ENCODE results near the gene SMARCA4.

SMARCA4 gene

GRCh38 chr19:11017275-11018035 is 56.6 kb downstream of the SMARCA4 start:
- no peak for DNase-seq

- no peak for DNase-seq
Measured at GRCh38 chr19:11018179-11018578, 57.3 kb downstream of the SMARCA4 start.

GRCh38 chr19:11018763-11019162 is 57.9 kb downstream of the SMARCA4 start:
- no peak for DNase-seq

GRCh38 chr19:11019262-11019661 is 58.4 kb downstream of the SMARCA4 start:
- no peak for DNase-seq

- DNase-seq: no peak
Measured at GRCh38 chr19:11019824-11020223, 59.0 kb downstream of the SMARCA4 start.

GRCh38 chr19:11020423-11020822 is 59.6 kb downstream of the SMARCA4 start:
- DNase-seq: no peak

DNA sequence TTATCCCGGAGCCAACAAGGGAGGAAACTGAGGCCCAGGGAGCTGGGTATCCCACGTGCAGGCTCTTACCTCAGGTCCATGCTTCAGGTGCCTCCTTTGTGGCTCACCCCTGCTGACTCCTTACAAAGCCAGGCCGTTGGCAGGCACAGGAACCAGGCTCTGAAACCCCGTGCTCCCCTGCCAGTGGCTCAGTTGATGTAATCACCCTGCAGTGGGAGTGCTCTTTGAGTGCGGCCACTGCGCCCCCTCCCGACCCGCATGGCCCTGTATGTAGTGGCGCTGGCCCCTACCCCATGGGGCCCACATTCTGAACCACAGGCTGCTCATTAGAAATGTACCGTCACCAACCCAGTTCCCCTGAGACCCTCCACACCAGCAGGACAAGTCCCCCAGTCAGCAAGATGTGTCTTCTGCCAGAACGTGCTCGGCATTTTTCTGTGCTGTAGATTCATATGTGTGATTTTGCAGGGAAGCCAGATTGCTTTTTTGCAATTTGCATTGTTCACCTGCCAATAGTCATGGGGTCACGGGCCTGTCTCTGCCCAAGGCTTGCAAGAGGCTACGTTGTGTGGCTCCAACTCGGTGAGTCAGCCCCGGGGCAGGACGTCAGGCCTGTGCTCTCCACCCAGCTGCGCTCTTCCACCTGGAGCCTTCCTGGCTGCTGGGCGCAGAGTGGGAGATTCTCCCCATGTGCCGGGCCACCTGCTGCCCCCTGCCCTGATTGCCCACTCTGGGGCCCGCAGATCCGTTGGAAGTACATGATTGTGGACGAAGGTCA is 60.3 kb downstream of the SMARCA4 start:
- DNase-seq: no peak

DNA sequence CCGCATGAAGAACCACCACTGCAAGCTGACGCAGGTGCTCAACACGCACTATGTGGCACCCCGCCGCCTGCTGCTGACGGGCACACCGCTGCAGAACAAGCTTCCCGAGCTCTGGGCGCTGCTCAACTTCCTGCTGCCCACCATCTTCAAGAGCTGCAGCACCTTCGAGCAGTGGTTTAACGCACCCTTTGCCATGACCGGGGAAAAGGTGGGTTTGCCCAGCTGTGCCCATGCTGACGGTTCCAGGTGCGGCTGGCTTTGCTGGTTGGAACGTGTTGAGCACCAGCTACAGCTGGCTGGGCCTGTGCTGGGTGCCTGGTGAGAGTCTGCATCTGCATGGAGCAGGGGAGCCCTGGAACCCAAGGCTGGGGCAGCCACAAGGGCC is 60.9 kb downstream of the SMARCA4 start:
- DNase-seq: no peak

DNA sequence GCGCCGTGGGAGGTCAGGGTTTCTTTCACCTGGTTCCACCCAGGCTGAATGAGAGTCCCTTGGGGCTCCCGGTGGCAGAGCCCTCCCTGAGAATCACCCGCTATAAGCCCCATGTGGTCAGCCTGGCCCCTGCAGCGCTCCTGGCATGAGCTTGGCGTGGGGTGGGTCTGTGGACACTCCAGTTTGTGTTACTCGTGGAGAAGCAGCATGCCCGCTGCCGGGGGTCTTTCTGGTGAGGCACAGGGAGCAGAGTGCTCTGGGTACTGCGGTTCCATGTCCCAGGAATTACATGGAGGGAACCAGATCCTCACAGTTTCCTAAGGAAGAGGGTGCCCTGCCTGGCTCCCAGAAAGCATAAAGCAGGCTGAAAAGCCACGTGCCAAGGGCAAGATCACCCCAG is 62.2 kb downstream of the SMARCA4 start:
- no peak for DNase-seq

GRCh38 chr19:11023710-11024109 is 62.9 kb downstream of the SMARCA4 start:
- DNase-seq: no peak

- no peak for DNase-seq
Measured at GRCh38 chr19:11024259-11024658, 63.4 kb downstream of the SMARCA4 start.

DNA sequence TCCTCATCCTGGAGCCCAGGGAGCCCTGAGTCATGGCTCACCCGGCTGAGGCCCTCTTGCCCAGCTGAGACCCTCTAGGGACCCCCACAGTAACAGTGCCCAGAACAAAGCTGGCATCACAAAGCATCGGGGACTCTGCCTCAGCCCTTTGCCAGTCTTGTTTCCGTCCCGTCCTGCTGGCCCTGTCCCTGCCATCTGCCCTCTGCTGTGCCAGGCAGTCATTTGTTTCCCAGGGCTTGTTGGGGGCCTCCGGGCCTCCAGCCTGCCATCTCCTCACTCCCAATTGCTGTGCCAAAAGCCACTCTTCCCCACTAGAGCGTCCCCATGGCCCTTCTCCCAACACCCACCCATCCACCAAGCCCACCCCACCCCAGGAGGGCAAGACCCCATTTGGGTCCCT is 64.2 kb downstream of the SMARCA4 start:
- DNase-seq: no peak

DNA sequence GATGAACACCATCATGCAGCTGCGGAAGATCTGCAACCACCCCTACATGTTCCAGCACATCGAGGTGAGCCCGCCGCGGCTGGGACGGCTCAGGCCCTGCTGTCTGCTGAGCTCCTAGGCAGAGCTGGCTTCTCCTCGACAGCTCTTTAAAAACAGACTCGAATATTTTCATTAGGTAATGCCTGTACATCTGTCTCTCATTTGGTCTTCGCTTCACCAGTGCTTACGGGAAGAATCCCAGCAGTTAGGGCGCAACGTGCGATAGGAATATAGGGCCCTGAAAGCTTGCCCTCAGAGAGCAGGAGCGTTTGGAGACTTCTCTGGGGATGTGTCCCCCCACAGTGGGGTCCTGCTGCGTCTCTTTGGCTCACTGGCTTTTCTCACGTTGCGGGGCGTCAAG is 64.6 kb downstream of the SMARCA4 start:
- no peak for DNase-seq

GRCh38 chr19:11025997-11026396 is 65.2 kb downstream of the SMARCA4 start:
- DNase-seq: no peak

DNA sequence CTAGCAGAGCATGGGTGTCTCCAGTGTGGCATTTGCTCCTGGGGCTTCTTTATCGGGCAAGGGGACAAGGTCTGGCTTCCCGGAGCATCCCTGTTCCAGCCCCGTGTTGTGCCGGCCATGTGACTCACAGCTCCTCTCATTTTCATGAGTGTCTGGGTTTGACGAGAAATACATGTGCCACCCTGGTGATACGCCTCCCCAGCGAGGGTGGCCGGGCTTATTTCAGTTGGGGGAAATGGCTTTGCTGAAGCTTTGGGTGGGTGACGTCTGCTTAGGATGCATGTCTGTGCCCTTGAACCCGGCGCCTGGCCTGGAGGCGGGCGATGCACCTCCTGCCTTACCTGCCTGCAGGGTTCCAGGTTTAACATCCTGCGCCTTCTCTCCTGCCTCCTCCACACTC is 66.6 kb downstream of the SMARCA4 start:
- DNase-seq: no peak

DNA sequence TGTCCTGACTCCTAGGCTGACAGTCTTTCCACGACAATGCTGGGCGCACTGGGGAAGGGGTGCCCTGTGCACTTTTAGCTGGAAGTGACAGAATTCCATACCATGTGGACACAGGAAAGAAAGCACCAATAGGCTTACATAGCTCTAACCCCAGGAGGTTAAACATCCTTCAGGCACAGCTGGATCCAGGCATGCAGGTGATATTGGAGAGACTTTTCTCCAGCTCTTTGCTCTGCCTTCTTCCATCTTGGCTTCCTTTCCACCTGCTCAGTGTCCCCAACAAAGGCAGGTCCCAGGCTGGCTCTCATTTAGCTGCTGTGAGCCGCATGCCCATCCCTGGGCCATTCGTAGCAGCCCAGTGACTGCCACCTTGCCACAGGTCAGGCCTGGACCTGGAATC is 67.3 kb downstream of the SMARCA4 start:
- DNase-seq: no peak

DNA sequence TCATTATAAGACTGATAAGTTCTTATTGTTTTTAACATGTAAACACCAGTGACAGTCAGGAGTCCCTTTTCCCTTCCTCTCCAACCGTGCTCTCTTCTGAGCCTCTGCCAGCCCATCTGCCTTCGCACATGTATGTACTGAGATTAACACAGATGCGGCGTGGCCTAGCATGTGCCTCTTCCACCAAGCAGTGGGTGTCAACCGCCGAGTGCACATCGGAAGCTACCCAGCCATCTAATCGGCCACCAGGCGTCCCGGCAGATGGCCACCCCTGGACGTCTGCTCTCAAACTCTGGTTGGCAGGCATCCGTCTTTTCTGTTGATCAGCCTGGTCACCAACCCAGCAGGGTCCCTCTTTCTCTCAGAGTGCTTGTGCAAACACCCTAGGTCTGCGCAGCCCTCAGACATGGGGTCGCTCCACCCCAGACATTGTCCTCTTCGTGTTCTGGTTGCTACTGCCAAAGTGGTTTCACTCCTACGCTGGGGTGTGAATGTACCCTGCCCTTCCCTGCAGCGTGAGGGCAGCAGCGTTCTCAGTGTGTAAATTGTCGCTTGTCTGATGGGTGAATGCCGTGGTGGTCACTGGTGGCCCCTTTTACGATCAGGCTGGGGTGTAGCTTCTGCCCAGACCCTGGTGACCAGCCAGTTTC is 70.7 kb downstream of the SMARCA4 start:
- no peak for DNase-seq

GRCh38 chr19:11033251-11033650 is 72.4 kb downstream of the SMARCA4 start:
- DNase-seq: no peak

DNA sequence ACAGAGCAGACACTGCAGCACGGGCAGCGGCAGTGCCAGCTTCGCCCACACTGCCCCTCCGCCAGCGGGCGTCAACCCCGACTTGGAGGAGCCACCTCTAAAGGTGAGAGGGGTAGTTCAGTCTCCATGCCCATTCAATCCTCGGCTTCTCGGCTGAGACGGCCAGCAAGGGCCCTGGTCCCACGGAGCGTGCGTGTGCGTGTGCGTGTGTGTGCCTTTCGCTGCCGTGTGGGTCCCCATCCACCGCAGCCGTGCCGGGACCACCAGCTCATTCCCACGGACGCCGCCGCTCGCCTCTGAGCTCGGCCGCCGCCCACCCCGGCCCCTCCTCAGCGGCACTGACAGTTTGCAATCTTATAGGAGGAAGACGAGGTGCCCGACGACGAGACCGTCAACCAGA is 72.9 kb downstream of the SMARCA4 start:
- no peak for DNase-seq

DNA sequence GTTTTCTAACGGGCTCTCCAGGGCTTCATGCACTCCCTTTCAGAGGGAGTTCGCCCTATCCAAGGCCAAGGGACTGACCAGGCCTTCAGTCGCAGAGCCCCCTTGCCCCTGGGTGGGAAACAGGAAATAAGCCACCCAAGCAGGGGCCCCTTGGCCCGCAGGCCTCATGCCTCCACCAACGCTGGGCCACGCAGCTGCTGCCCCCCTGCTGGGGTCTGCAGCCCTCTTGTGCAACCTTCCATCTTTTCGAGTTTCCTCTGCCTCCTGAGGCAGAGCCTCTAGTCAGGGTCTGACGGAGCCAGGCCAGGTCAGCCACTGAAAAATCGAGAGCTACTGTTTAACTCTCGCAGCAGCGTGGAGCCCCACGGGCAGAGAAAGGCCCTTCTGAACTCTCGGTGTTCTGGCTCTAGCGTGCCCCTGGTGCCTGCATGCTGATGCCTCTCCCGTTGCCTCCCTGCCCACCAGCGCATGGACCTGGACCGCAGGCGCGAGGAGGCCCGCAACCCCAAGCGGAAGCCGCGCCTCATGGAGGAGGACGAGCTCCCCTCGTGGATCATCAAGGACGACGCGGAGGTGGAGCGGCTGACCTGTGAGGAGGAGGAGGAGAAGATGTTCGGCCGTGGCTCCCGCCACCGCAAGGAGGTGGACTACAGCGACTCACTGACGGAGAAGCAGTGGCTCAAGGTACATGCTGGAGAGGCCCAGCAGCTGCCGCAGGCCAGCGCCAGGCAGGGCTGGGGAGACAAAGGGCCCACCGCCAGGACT is 73.8 kb downstream of the SMARCA4 start:
- no peak for DNase-seq

GRCh38 chr19:11035441-11036377 is 74.9 kb downstream of the SMARCA4 start:
- peak; percentile 55 for DNase-seq

GRCh38 chr19:11038511-11038910 is 77.7 kb downstream of the SMARCA4 start:
- DNase-seq: no peak

Measured in DMS153 (cell line).